HepG2 (cell line): Measurements from ENCODE around the gene DYNC1LI2. TPM values are rescaled to one million over a fixed set of nuclear protein-coding genes. Genes with fewer than 3 reads are reported as not detected.

Experiments used
- ARHGAP35 ChIP-seq: sonication (generic); formaldehyde crosslinking; IDR thresholded peaks from 2 replicates; pipeline ENCODE4 v1.9.0; 2022; ENCODE audit warnings: mild to moderate bottlenecking, inconsistent platforms, moderate library complexity, missing genetic modification reagents, borderline replicate concordance
- BORCS8-MEF2B ChIP-seq: sonication (generic); formaldehyde crosslinking; IDR thresholded peaks from 2 replicates; pipeline ENCODE4 v1.8.0; 2022; ENCODE audit warnings: mild to moderate bottlenecking, missing genetic modification reagents
- CBX1 ChIP-seq: IDR thresholded peaks from one replicate; pipeline ENCODE4 v1.6.1; 2016; ENCODE audit warnings: antibody characterized with exemption, low read depth
- EED ChIP-seq: sonication (generic); formaldehyde crosslinking; IDR thresholded peaks from 2 replicates; pipeline ENCODE4 v1.5.0; 2020; ENCODE audit warnings: mild to moderate bottlenecking, missing genetic modification reagents
- GTF2F1 ChIP-seq: fragments of 150-350 bp; IDR thresholded peaks from 2 replicates; pipeline ENCODE4 v1.6.1; 2014; ENCODE audit warnings: low read length
- JUN ChIP-seq: sonication (generic); formaldehyde crosslinking; IDR thresholded peaks from 2 replicates; pipeline ENCODE4 v1.4.0; 2020; ENCODE audit warnings: mild to moderate bottlenecking, missing genetic modification reagents
- JUND ChIP-seq: sonication (generic); formaldehyde crosslinking; IDR thresholded peaks from 2 replicates; pipeline ENCODE4 v1.8.0; 2022; ENCODE audit warnings: mild to moderate bottlenecking, missing genetic modification reagents
- KDM1A ChIP-seq: IDR thresholded peaks from 2 replicates; pipeline ENCODE4 v1.6.1; 2016; ENCODE audit warnings: missing compliant biosample characterization
- MLLT10 ChIP-seq: sonication (generic); formaldehyde crosslinking; IDR thresholded peaks from 2 replicates; pipeline ENCODE4 v1.4.0; 2020; ENCODE audit warnings: missing genetic modification reagents
- MTF2 ChIP-seq: sonication (generic); formaldehyde crosslinking; IDR thresholded peaks from 2 replicates; pipeline ENCODE4 v1.5.0; 2020; ENCODE audit warnings: missing genetic modification reagents, borderline replicate concordance
- SOX6 ChIP-seq, 2 experiments: fragments of 450-650 bp in 1 of 2; sonication (generic) in 1 of 2; formaldehyde crosslinking in 1 of 2; IDR thresholded peaks; 2 replicates each; pipeline versions ENCODE4 v1.4.0 to v1.6.1; 2017 to 2020; ENCODE audit warnings: antibody characterized with exemption in 1 of 2, mild to moderate bottlenecking in 1 of 2, missing genetic modification reagents in 1 of 2
- SRY ChIP-seq: sonication (generic); formaldehyde crosslinking; IDR thresholded peaks from 2 replicates; pipeline ENCODE4 v1.8.0; 2022; ENCODE audit warnings: mild to moderate bottlenecking, missing genetic modification reagents
- ZMYM3 ChIP-seq: sonication (generic); formaldehyde crosslinking; IDR thresholded peaks from 2 replicates; pipeline ENCODE4 v1.5.1; 2020; ENCODE audit warnings: mild to moderate bottlenecking, missing genetic modification reagents
- ZMYM4 ChIP-seq: sonication (generic); formaldehyde crosslinking; IDR thresholded peaks from 2 replicates; pipeline ENCODE4 v1.8.1; 2023; ENCODE audit warnings: mild to moderate bottlenecking, missing genetic modification reagents
- ZNF354B ChIP-seq: sonication (generic); formaldehyde crosslinking; IDR thresholded peaks from 2 replicates; pipeline ENCODE4 v1.8.0; 2022; ENCODE audit warnings: mild to moderate bottlenecking, missing genetic modification reagents
- ZNF484 ChIP-seq: sonication (generic); formaldehyde crosslinking; IDR thresholded peaks from 2 replicates; pipeline ENCODE4 v1.5.1; 2020; ENCODE audit warnings: mild to moderate bottlenecking, low read depth, missing genetic modification reagents, borderline replicate concordance
- polyA plus RNA-seq, 8 experiments: library from polyadenylated mRNA; depleted of rRNA in 3 of 8; stranded (reverse) in 7 of 8; unstranded in 1 of 8; fragments of >200 nt; fragmentation: Illumina TruSeq in 4 of 8; extraction: Trizol in 4 of 8; gene quantifications; 2 replicates each; pipeline versions ENCODE4 v1.2.1 to v1.2.3, GENCODE V29; 2011 to 2016; ENCODE audit warnings: low read depth in 4 of 8, missing spikeins in 1 of 8, mixed read lengths in 1 of 8; ENCODE audit not compliant: insufficient read depth in 1 of 8
- total RNA-seq, 5 experiments: library from RNA; depleted of rRNA; stranded (reverse); fragments of >200 nt; fragmentation: Illumina TruSeq; extraction: Trizol; gene quantifications; 2 replicates each; pipeline ENCODE4 v1.2.3, GENCODE V29; 2016; ENCODE audit warnings: low read depth in 1 of 5
- TF ChIP-seq, protein P1 (sequence below): sonication (generic); formaldehyde crosslinking; IDR thresholded peaks from 2 replicates; pipeline ENCODE4; 2020; ENCODE audit warnings: missing genetic modification reagents, mild to moderate bottlenecking, borderline replicate concordance
- TF ChIP-seq, protein P2 (sequence below): sonication (generic); formaldehyde crosslinking; IDR thresholded peaks from 2 replicates; pipeline ENCODE4 v1.4.0; 2020; ENCODE audit warnings: missing genetic modification reagents, borderline replicate concordance
- TF ChIP-seq, protein P3 (sequence below), 2 experiments: IDR thresholded peaks; 2 replicates each; pipeline ENCODE4 v1.6.1; 2011 to 2012; ENCODE audit warnings: low read length in 2 of 2, borderline replicate concordance in 1 of 2, low read depth in 1 of 2, mild to moderate bottlenecking in 1 of 2, moderate library complexity in 1 of 2

DYNC1LI2 gene
- total and polyA plus RNA-seq, 2 of the 13 experiments (the other 11 are each of a cell fraction or from before 2014, with no cell fraction given): 65.5 to 135 TPM

DNA sequence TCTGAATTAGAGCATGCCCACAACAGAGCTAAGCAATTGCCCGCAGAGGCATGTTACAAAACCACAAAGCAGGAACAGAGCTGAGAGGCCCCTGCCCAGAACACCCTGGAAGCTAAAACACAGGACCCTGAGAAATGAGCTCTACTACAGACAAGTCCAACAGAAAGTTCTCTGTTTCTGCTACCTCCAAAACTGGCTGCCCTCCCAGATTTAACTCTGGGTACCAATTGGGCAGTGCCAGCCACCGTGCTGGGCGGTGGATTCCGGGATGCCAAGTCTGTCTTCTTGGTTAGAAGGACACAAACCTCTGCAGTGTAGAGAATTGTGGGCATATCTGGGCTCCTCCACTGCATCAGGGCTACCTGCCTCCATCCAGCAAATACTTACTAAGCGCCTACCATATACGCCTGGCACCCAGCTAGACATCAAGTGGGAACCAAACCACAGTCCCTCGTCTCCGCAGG is 55.9 kb downstream of the DYNC1LI2 start (continued):
- TF ChIP-seq, protein P1, sequence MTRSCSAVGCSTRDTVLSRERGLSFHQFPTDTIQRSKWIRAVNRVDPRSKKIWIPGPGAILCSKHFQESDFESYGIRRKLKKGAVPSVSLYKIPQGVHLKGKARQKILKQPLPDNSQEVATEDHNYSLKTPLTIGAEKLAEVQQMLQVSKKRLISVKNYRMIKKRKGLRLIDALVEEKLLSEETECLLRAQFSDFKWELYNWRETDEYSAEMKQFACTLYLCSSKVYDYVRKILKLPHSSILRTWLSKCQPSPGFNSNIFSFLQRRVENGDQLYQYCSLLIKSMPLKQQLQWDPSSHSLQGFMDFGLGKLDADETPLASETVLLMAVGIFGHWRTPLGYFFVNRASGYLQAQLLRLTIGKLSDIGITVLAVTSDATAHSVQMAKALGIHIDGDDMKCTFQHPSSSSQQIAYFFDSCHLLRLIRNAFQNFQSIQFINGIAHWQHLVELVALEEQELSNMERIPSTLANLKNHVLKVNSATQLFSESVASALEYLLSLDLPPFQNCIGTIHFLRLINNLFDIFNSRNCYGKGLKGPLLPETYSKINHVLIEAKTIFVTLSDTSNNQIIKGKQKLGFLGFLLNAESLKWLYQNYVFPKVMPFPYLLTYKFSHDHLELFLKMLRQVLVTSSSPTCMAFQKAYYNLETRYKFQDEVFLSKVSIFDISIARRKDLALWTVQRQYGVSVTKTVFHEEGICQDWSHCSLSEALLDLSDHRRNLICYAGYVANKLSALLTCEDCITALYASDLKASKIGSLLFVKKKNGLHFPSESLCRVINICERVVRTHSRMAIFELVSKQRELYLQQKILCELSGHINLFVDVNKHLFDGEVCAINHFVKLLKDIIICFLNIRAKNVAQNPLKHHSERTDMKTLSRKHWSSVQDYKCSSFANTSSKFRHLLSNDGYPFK: peak; percentile 65; the same call in 1 of the 2 replicates
- TF ChIP-seq CBX1 (no peak), BORCS8-MEF2B (CRISPR knock-in tag) (0 out of 2 replicates have a peak, but pooled peaks have one; percentile 7), KDM1A (no peak), MTF2 (CRISPR knock-in tag) (no peak), JUN (CRISPR knock-in tag) (no peak), MLLT10 (CRISPR knock-in tag) (no peak), ARHGAP35 (CRISPR knock-in tag) (no peak), EED (CRISPR knock-in tag) (no peak), GTF2F1 (no peak), ZNF354B (no peak; the same call in 1 of the 2 replicates), ZMYM3 (CRISPR knock-in tag) (0 out of 2 replicates have a peak, but pooled peaks have one; percentile 2), ZNF484 (CRISPR knock-in tag) (no peak), JUND (CRISPR knock-in tag) (no peak), ZMYM4 (CRISPR knock-in tag) (no peak; the same call in 1 of the 2 replicates), SRY (no peak), SOX6 (IDR thresholded peaks at IDR 0.05) (no peak), SOX6 (CRISPR knock-in tag; IDR thresholded peaks at IDR 0.05) (no peak)
- TF ChIP-seq, protein P2, sequence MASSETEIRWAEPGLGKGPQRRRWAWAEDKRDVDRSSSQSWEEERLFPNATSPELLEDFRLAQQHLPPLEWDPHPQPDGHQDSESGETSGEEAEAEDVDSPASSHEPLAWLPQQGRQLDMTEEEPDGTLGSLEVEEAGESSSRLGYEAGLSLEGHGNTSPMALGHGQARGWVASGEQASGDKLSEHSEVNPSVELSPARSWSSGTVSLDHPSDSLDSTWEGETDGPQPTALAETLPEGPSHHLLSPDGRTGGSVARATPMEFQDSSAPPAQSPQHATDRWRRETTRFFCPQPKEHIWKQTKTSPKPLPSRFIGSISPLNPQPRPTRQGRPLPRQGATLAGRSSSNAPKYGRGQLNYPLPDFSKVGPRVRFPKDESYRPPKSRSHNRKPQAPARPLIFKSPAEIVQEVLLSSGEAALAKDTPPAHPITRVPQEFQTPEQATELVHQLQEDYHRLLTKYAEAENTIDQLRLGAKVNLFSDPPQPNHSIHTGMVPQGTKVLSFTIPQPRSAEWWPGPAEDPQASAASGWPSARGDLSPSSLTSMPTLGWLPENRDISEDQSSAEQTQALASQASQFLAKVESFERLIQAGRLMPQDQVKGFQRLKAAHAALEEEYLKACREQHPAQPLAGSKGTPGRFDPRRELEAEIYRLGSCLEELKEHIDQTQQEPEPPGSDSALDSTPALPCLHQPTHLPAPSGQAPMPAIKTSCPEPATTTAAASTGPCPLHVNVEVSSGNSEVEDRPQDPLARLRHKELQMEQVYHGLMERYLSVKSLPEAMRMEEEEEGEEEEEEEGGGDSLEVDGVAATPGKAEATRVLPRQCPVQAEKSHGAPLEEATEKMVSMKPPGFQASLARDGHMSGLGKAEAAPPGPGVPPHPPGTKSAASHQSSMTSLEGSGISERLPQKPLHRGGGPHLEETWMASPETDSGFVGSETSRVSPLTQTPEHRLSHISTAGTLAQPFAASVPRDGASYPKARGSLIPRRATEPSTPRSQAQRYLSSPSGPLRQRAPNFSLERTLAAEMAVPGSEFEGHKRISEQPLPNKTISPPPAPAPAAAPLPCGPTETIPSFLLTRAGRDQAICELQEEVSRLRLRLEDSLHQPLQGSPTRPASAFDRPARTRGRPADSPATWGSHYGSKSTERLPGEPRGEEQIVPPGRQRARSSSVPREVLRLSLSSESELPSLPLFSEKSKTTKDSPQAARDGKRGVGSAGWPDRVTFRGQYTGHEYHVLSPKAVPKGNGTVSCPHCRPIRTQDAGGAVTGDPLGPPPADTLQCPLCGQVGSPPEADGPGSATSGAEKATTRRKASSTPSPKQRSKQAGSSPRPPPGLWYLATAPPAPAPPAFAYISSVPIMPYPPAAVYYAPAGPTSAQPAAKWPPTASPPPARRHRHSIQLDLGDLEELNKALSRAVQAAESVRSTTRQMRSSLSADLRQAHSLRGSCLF: no peak
- TF ChIP-seq, protein P3, sequence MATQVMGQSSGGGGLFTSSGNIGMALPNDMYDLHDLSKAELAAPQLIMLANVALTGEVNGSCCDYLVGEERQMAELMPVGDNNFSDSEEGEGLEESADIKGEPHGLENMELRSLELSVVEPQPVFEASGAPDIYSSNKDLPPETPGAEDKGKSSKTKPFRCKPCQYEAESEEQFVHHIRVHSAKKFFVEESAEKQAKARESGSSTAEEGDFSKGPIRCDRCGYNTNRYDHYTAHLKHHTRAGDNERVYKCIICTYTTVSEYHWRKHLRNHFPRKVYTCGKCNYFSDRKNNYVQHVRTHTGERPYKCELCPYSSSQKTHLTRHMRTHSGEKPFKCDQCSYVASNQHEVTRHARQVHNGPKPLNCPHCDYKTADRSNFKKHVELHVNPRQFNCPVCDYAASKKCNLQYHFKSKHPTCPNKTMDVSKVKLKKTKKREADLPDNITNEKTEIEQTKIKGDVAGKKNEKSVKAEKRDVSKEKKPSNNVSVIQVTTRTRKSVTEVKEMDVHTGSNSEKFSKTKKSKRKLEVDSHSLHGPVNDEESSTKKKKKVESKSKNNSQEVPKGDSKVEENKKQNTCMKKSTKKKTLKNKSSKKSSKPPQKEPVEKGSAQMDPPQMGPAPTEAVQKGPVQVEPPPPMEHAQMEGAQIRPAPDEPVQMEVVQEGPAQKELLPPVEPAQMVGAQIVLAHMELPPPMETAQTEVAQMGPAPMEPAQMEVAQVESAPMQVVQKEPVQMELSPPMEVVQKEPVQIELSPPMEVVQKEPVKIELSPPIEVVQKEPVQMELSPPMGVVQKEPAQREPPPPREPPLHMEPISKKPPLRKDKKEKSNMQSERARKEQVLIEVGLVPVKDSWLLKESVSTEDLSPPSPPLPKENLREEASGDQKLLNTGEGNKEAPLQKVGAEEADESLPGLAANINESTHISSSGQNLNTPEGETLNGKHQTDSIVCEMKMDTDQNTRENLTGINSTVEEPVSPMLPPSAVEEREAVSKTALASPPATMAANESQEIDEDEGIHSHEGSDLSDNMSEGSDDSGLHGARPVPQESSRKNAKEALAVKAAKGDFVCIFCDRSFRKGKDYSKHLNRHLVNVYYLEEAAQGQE (IDR thresholded peaks at IDR 0.05; ENCODE audit: borderline replicate concordance in 1 of 2, low read depth in 1 of 2, low read length in 2 of 2): no peak
